Hepatic stellate cell (primary cell): Measurements from ENCODE around the gene PIWIL4.

Experiments used
- DNase-seq: peaks from one replicate; pipeline ENCODE4 v3.0.0; 2011; ENCODE audit warnings: low spot score

The PIWIL4 gene

GRCh38 chr11:94662846-94663390 is 95.8 kb downstream of the PIWIL4 start:
- DNase-seq: no peak

GRCh38 chr11:94664346-94664745 is 97.2 kb downstream of the PIWIL4 start:
- no peak for DNase-seq

GRCh38 chr11:94665116-94665659 is 98.0 kb downstream of the PIWIL4 start:
- DNase-seq: no peak

GRCh38 chr11:94666792-94667721 is 99.9 kb downstream of the PIWIL4 start:
- DNase-seq: no peak

- no peak for DNase-seq
These were observed 101.1 kb downstream of the PIWIL4 start for GRCh38 chr11:94668212-94668793.

GRCh38 chr11:94669023-94669422 is 101.9 kb downstream of the PIWIL4 start:
- DNase-seq: no peak
